ENCODE data around the gene ERGIC1.

Gene ERGIC1

DNA sequence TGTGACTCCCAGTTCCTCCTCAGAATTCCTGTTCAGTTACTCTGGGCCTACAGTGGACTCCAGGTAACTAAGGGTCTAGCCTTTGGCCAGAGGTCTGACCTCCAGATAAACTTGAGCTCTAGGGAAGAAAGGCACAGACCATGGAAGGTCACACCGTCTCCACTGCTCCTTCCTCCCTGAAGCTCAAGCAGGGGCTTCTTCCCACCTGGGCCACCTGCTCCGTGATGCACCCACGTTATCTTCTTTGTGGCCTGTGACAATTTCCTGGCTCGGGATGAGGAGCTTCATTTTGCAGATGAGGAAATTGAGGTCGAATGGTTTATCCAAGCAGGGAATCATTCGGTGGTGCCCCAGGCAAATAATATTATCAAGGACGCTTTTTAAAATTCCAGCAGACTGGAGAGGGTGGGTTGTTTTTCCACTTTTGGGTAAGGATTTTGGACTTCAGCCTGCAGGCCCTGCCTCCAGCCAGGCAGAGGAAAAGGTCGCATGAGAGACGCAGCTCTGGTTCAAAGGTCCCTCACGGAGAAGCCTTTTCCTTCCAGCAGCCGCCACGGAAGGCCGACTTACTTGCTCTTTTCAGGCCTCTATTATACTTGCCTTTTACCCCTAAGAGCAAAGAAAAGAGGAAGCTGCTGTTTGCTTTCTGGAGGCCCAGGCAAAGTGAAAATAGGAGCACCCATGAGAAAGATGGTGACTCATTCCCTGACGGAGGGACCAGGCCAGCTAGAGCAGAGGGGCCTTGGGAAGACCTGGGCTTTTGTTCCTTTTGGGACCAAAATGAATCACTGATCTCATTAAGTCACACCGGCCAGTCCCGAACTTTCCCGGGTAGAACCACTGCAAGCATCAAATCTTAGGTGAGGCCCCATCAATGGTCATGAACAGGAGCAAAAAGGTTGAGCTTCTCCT, 40.2 kb upstream of the ERGIC1 start:
- no peak overlapping the region for H3K4me3 ChIP-seq (ENCODE audit: insufficient read depth, low read length, poor library complexity, severe bottlenecking)
- no peaks in the 10 kb centered on the region for H3K9me3 ChIP-seq (ENCODE audit: insufficient read depth, low read length)
- no peak overlapping the region for H3K4me2 ChIP-seq (ENCODE audit: low read depth, low read length, poor library complexity, severe bottlenecking)
- no peaks in the 10 kb centered on the region for H3K27me3 ChIP-seq (ENCODE audit: low read length)
- H3K9me2 ChIP-seq (replicated peaks; ENCODE audit: insufficient read depth, low read length), result no peaks in the 10 kb centered on the region
- no peaks in the 10 kb centered on the region for H3K79me2 ChIP-seq (ENCODE audit: insufficient read depth, low read length)
- H3F3A ChIP-seq (ENCODE audit: insufficient read depth), result no peaks in the 10 kb centered on the region
- H3K27ac ChIP-seq (ENCODE audit: low read depth, low read length), result no peak overlapping the region
- H3K36me3 ChIP-seq (ENCODE audit: low read length), result no peaks in the 10 kb centered on the region
- H2AFZ ChIP-seq (ENCODE audit: low read depth, low read length, severe bottlenecking), result no peak overlapping the region
- no peaks in the 10 kb centered on the region for H4K20me1 ChIP-seq (ENCODE audit: low read depth, low read length)
- no peak overlapping the region for H3K9ac ChIP-seq (ENCODE audit: low read length)
- no peak for TF ChIP-seq EZH2phosphoT487 (conservative IDR thresholded peaks at IDR 0.05; ENCODE audit: low read length)
- TF ChIP-seq, protein P1, sequence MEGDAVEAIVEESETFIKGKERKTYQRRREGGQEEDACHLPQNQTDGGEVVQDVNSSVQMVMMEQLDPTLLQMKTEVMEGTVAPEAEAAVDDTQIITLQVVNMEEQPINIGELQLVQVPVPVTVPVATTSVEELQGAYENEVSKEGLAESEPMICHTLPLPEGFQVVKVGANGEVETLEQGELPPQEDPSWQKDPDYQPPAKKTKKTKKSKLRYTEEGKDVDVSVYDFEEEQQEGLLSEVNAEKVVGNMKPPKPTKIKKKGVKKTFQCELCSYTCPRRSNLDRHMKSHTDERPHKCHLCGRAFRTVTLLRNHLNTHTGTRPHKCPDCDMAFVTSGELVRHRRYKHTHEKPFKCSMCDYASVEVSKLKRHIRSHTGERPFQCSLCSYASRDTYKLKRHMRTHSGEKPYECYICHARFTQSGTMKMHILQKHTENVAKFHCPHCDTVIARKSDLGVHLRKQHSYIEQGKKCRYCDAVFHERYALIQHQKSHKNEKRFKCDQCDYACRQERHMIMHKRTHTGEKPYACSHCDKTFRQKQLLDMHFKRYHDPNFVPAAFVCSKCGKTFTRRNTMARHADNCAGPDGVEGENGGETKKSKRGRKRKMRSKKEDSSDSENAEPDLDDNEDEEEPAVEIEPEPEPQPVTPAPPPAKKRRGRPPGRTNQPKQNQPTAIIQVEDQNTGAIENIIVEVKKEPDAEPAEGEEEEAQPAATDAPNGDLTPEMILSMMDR (IDR thresholded peaks at IDR 0.05; ENCODE audit: insufficient read depth, low read length, poor library complexity, severe bottlenecking), result no peak

DNA sequence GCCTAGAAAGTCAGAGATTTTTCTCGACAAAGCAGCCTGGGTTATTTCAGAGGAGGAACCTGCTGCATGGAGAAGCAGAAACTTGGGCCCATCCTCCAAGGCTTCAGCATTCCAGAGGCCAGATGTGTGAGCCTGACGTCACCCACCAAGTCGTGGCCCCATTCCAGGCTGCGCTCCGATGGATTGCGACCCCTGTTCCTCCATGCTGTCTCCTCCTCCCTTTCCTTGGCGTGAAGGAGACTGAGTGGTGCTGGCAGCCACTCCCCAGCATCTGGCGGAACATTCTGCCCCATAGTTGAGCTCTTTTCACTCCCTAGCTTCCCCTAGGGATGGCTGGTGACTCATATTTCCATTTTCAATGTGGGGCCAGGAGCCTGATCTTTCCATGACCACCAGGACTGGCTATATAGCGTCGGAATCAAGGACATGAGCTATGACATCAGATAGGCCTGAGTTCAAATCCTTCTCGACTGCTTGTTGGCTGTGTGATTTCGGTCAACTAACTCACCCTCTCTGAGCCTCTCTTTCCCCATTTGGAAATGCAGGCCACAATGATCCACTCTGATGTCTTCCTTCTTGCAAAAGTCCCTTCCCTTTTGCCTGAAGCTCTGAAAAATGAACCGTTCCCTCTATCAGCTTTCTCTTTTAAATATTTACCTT, 38.6 kb upstream of the ERGIC1 start:
- Histone ChIP-seq H3K4me2 (ENCODE audit: low read depth, low read length, poor library complexity, severe bottlenecking) (no peak overlapping the region), H3K9me3 (ENCODE audit: insufficient read depth, low read length) (no peaks in the 10 kb centered on the region), H3F3A (ENCODE audit: insufficient read depth) (no peaks in the 10 kb centered on the region), H4K20me1 (ENCODE audit: low read depth, low read length) (no peaks in the 10 kb centered on the region), H3K9ac (ENCODE audit: low read length) (no peak overlapping the region), H2AFZ (ENCODE audit: low read depth, low read length, severe bottlenecking) (no peak overlapping the region), H3K27me3 (ENCODE audit: low read length) (no peaks in the 10 kb centered on the region), H3K27ac (ENCODE audit: low read depth, low read length) (no peak overlapping the region), H3K9me2 (replicated peaks; ENCODE audit: insufficient read depth, low read length) (no peaks in the 10 kb centered on the region), H3K36me3 (ENCODE audit: low read length) (no peaks in the 10 kb centered on the region), H3K4me3 (ENCODE audit: insufficient read depth, low read length, poor library complexity, severe bottlenecking) (no peak overlapping the region), H3K79me2 (ENCODE audit: insufficient read depth, low read length) (no peaks in the 10 kb centered on the region)
- TF ChIP-seq EZH2phosphoT487 (conservative IDR thresholded peaks at IDR 0.05; ENCODE audit: low read length), result no peak
- TF ChIP-seq, protein P1 (IDR thresholded peaks at IDR 0.05; ENCODE audit: insufficient read depth, low read length, poor library complexity, severe bottlenecking), result no peak

DNA sequence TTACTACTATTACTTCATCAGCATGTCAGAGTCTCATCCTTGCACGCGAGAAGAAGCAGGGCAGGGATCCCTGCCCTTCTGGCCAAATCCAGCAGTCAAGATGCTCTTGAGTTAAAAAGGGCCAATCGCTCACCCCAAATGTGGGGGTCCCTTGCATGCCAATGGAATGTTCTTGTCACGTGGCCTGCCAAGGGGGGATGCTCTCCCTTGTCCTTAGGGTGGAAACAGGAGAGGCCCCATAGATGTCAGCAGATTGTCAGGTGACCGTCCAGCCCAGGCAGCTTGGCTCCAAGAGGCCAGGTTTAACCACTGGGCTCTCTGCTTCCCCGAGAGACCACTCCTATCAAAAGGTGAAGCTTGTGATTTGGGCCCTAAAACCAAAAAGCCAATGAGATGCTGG, 37.7 kb upstream of the ERGIC1 start:
- no peaks in the 10 kb centered on the region for H3K36me3 ChIP-seq (ENCODE audit: low read length)
- no peaks in the 10 kb centered on the region for H3K9me3 ChIP-seq (ENCODE audit: insufficient read depth, low read length)
- H3K9me2 ChIP-seq (replicated peaks; ENCODE audit: insufficient read depth, low read length), result no peaks in the 10 kb centered on the region
- no peak overlapping the region for H3K9ac ChIP-seq (ENCODE audit: low read length)
- no peak overlapping the region for H3K4me3 ChIP-seq (ENCODE audit: insufficient read depth, low read length, poor library complexity, severe bottlenecking)
- H3K27me3 ChIP-seq (ENCODE audit: low read length), result no peaks in the 10 kb centered on the region
- no peak overlapping the region for H2AFZ ChIP-seq (ENCODE audit: low read depth, low read length, severe bottlenecking)
- H3K4me2 ChIP-seq (ENCODE audit: low read depth, low read length, poor library complexity, severe bottlenecking), result no peak overlapping the region
- no peaks in the 10 kb centered on the region for H3F3A ChIP-seq (ENCODE audit: insufficient read depth)
- no peak overlapping the region for H3K27ac ChIP-seq (ENCODE audit: low read depth, low read length)
- no peaks in the 10 kb centered on the region for H4K20me1 ChIP-seq (ENCODE audit: low read depth, low read length)
- no peaks in the 10 kb centered on the region for H3K79me2 ChIP-seq (ENCODE audit: insufficient read depth, low read length)
- TF ChIP-seq, protein P1 (IDR thresholded peaks at IDR 0.05; ENCODE audit: insufficient read depth, low read length, poor library complexity, severe bottlenecking), result no peak
- no peak for TF ChIP-seq EZH2phosphoT487 (conservative IDR thresholded peaks at IDR 0.05; ENCODE audit: low read length)
